HepG2 (cell line): ENCODE data around the gene FAM117B. TPM values are rescaled to one million over a fixed set of nuclear protein-coding genes. Genes with fewer than 3 reads are reported as not detected.

Experiments
- AFF4 ChIP-seq: sonication (generic); formaldehyde crosslinking; IDR thresholded peaks from 2 replicates; pipeline ENCODE4 v1.4.0; 2020; ENCODE audit warnings: missing genetic modification reagents
- ARNTL ChIP-seq: sonication (generic); formaldehyde crosslinking; IDR thresholded peaks from 2 replicates; pipeline ENCODE4 v1.4.0; 2020; ENCODE audit warnings: mild to moderate bottlenecking, missing genetic modification reagents
- BRCA1 ChIP-seq: sonication (generic); formaldehyde crosslinking; IDR thresholded peaks from 2 replicates; pipeline ENCODE4 v1.4.0; 2020; ENCODE audit warnings: missing genetic modification reagents
- ETV5 ChIP-seq: IDR thresholded peaks from 2 replicates; pipeline ENCODE4 v1.6.1; 2018; ENCODE audit warnings: missing biosample characterization, missing genetic modification reagents, inconsistent platforms, borderline replicate concordance
- IKZF1 ChIP-seq: fragments of 450-650 bp; IDR thresholded peaks from 2 replicates; pipeline ENCODE4 v1.7.1; 2016
- MAF1 ChIP-seq: sonication (generic); formaldehyde crosslinking; IDR thresholded peaks from 2 replicates; pipeline ENCODE4 v1.5.0; 2020; ENCODE audit warnings: missing genetic modification reagents, borderline replicate concordance
- MATR3 ChIP-seq: sonication (generic); formaldehyde crosslinking; IDR thresholded peaks from 2 replicates; pipeline ENCODE4 v1.4.0; 2020; ENCODE audit warnings: missing genetic modification reagents
- MED1 ChIP-seq: sonication (generic); formaldehyde crosslinking; IDR thresholded peaks from 2 replicates; pipeline ENCODE4 v1.4.0; 2020; ENCODE audit warnings: missing genetic modification reagents
- MZF1 ChIP-seq: sonication (generic); formaldehyde crosslinking; IDR thresholded peaks from 2 replicates; pipeline ENCODE4 v1.8.1; 2023; ENCODE audit warnings: mild to moderate bottlenecking, missing genetic modification reagents, borderline replicate concordance
- PHB2 ChIP-seq: fragments of 450-650 bp; IDR thresholded peaks from 2 replicates; pipeline ENCODE4 v1.6.1; 2018; ENCODE audit not compliant: partially characterized antibody
- PRPF4 ChIP-seq: fragments of 200-400 bp; formaldehyde crosslinking; IDR thresholded peaks from 2 replicates; pipeline ENCODE4 v1.6.1; 2016; ENCODE audit warnings: low read length, low read depth; ENCODE audit not compliant: poor library complexity, severe bottlenecking
- RORA ChIP-seq: sonication (generic); formaldehyde crosslinking; IDR thresholded peaks from 2 replicates; pipeline ENCODE4 v1.5.0; 2020; ENCODE audit warnings: mild to moderate bottlenecking, missing genetic modification reagents, moderate library complexity
- SIX1 ChIP-seq: sonication (generic); formaldehyde crosslinking; IDR thresholded peaks from 2 replicates; pipeline ENCODE4 v1.4.0; 2020; ENCODE audit warnings: missing genetic modification reagents, borderline replicate concordance
- SP5 ChIP-seq: IDR thresholded peaks from 2 replicates; pipeline ENCODE4 v1.6.1; 2016; ENCODE audit warnings: low read depth, borderline replicate concordance
- ZMYM3 ChIP-seq: sonication (generic); formaldehyde crosslinking; IDR thresholded peaks from 2 replicates; pipeline ENCODE4 v1.5.1; 2020; ENCODE audit warnings: mild to moderate bottlenecking, missing genetic modification reagents
- ZNF646 ChIP-seq: sonication (generic); formaldehyde crosslinking; IDR thresholded peaks from 2 replicates; pipeline ENCODE4 v1.9.0; 2021; ENCODE audit warnings: mild to moderate bottlenecking, missing genetic modification reagents
- ZNF788 ChIP-seq: sonication (generic); formaldehyde crosslinking; IDR thresholded peaks from 2 replicates; pipeline ENCODE4 v1.5.0; 2020; ENCODE audit warnings: mild to moderate bottlenecking, missing genetic modification reagents, borderline replicate concordance
- polyA plus RNA-seq, 8 experiments: library from polyadenylated mRNA; depleted of rRNA in 3 of 8; stranded (reverse) in 7 of 8; unstranded in 1 of 8; fragments of >200 nt; fragmentation: Illumina TruSeq in 4 of 8; extraction: Trizol in 4 of 8; gene quantifications; 2 replicates each; pipeline versions ENCODE4 v1.2.1 to v1.2.3, GENCODE V29; 2011 to 2016; ENCODE audit warnings: low read depth in 4 of 8, missing spikeins in 1 of 8, mixed read lengths in 1 of 8; ENCODE audit not compliant: insufficient read depth in 1 of 8
- total RNA-seq, 5 experiments: library from RNA; depleted of rRNA; stranded (reverse); fragments of >200 nt; fragmentation: Illumina TruSeq; extraction: Trizol; gene quantifications; 2 replicates each; pipeline ENCODE4 v1.2.3, GENCODE V29; 2016; ENCODE audit warnings: low read depth in 1 of 5
- TF ChIP-seq, protein P1 (sequence below): sonication (generic); formaldehyde crosslinking; IDR thresholded peaks from 2 replicates; pipeline ENCODE4 v1.4.0; 2020; ENCODE audit warnings: missing genetic modification reagents

Gene FAM117B
- total and polyA plus RNA-seq, 2 of the 13 experiments (the other 11 are each of a cell fraction or from before 2014, with no cell fraction given), result 5.8 to 11.0 TPM

DNA sequence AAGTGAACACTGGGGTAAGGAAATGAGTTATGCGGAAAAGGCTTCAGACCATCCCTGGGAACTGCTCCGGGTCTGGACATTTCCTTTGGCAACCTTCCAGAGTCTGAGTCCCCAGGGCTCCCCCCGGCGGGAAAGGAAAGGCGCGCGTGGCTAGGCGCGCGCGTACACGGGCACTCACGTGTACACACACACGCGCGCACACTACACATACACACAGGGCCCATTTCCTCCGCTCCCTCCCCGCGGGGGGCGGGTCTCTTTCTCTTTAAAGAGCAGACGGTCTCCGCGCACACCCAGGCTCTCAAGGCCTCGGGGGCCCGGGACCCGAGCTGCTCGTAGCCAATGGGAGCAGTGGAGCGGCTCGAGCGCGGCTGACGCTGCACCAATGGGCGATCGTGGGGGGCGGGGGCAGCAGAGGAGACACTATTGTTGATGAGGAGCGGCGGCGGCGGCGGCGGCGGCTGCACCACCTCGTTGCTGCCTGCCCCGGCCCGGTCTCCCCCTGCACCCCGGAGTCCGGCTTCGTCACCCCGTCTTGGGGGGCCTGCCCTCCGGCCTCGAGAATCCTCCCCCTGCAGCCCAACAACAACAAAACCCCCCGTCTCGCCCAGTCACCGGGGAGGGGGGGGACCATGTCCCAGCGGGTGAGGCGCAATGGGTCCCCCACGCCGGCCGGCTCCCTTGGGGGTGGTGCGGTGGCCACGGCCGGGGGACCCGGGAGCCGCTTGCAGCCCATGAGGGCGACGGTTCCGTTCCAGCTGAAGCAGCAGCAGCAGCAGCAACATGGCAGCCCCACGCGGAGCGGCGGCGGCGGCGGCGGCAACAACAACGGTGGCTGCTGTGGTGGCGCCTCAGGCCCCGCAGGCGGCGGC is at the start of gene FAM117B (continued):
- no peak for TF ChIP-seq IKZF1
- no peak for TF ChIP-seq PRPF4
- TF ChIP-seq MED1 (CRISPR knock-in tag), result peak; percentile 78
- 0 out of 2 replicates have a peak, but pooled peaks have one; percentile 63 for TF ChIP-seq MATR3 (CRISPR knock-in tag)
- TF ChIP-seq RORA (CRISPR knock-in tag), result no peak
- no peak; the same call in 1 of the 2 replicates for TF ChIP-seq ZMYM3 (CRISPR knock-in tag)
- TF ChIP-seq PHB2, result no peak
- no peak for TF ChIP-seq SIX1
- TF ChIP-seq, protein P1, sequence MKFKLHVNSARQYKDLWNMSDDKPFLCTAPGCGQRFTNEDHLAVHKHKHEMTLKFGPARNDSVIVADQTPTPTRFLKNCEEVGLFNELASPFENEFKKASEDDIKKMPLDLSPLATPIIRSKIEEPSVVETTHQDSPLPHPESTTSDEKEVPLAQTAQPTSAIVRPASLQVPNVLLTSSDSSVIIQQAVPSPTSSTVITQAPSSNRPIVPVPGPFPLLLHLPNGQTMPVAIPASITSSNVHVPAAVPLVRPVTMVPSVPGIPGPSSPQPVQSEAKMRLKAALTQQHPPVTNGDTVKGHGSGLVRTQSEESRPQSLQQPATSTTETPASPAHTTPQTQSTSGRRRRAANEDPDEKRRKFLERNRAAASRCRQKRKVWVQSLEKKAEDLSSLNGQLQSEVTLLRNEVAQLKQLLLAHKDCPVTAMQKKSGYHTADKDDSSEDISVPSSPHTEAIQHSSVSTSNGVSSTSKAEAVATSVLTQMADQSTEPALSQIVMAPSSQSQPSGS (CRISPR knock-in tag), result peak; percentile 57; the same call in 1 of the 2 replicates
- peak; percentile 90 for TF ChIP-seq SP5
- TF ChIP-seq MZF1 (CRISPR knock-in tag), result no peak
- TF ChIP-seq ZNF646 (CRISPR knock-in tag), result peak; percentile 76; the same call in 1 of the 2 replicates
- peak; percentile 99 for TF ChIP-seq ARNTL (CRISPR knock-in tag)
- no peak for TF ChIP-seq BRCA1 (CRISPR knock-in tag)
- peak; percentile 67 for TF ChIP-seq ZNF788 (CRISPR knock-in tag)
- TF ChIP-seq AFF4 (CRISPR knock-in tag), result no peak
- no peak for TF ChIP-seq MAF1
- peak; percentile 64 for TF ChIP-seq ETV5 (CRISPR knock-in tag)
